ENCODE results near the gene SORBS1.

GRCh38 chr10:95503001-95503400 lies 58.2 kb downstream of the SORBS1 start:
- TF ChIP-seq EZH2phosphoT487 (IDR thresholded peaks at IDR 0.05; ENCODE audit: borderline replicate concordance, low read depth, low read length): no peak
- TF ChIP-seq, protein P1, sequence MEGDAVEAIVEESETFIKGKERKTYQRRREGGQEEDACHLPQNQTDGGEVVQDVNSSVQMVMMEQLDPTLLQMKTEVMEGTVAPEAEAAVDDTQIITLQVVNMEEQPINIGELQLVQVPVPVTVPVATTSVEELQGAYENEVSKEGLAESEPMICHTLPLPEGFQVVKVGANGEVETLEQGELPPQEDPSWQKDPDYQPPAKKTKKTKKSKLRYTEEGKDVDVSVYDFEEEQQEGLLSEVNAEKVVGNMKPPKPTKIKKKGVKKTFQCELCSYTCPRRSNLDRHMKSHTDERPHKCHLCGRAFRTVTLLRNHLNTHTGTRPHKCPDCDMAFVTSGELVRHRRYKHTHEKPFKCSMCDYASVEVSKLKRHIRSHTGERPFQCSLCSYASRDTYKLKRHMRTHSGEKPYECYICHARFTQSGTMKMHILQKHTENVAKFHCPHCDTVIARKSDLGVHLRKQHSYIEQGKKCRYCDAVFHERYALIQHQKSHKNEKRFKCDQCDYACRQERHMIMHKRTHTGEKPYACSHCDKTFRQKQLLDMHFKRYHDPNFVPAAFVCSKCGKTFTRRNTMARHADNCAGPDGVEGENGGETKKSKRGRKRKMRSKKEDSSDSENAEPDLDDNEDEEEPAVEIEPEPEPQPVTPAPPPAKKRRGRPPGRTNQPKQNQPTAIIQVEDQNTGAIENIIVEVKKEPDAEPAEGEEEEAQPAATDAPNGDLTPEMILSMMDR (conservative IDR thresholded peaks at IDR 0.05; ENCODE audit: low read length): no peak
